DOHH2 (cell line): Measurements from ENCODE around the gene FAM98A.

Experiments used
- EZH2phosphoT487 ChIP-seq: fragments of 200-600 bp; sonication (generic); IDR thresholded peaks from 2 replicates; pipeline ENCODE4 v1.6.1; 2017; ENCODE audit warnings: borderline replicate concordance, mild to moderate bottlenecking, antibody characterized with exemption, low read length, moderate library complexity, mixed read lengths
- TF ChIP-seq, protein P1 (sequence below): fragments of 200-600 bp; sonication (generic); IDR thresholded peaks from one replicate; pipeline ENCODE4 v1.5.1; 2014; ENCODE audit warnings: antibody characterized with exemption, mild to moderate bottlenecking, low read depth, low read length; ENCODE audit not compliant: poor library complexity, severe bottlenecking

DNA sequence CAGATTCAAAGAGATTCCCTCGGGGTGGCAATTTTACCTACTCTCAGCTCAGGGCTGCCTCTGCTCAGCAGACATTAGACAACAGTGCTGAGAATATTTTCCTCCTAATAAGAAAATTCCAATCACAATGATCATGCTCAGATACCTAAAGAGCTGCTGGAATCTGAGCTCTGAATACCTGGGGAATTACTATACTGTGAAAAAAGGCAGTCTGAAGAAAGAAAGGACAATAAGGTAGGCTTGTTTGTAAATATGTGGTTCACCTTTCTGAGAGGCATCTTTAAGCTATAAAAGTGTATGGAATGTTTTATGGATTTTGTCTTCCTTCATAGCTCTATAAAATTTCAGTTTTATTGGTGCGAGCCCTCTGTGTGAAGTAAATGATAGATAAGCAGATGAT is 34.2 kb upstream of the FAM98A start:
- TF ChIP-seq, protein P1, sequence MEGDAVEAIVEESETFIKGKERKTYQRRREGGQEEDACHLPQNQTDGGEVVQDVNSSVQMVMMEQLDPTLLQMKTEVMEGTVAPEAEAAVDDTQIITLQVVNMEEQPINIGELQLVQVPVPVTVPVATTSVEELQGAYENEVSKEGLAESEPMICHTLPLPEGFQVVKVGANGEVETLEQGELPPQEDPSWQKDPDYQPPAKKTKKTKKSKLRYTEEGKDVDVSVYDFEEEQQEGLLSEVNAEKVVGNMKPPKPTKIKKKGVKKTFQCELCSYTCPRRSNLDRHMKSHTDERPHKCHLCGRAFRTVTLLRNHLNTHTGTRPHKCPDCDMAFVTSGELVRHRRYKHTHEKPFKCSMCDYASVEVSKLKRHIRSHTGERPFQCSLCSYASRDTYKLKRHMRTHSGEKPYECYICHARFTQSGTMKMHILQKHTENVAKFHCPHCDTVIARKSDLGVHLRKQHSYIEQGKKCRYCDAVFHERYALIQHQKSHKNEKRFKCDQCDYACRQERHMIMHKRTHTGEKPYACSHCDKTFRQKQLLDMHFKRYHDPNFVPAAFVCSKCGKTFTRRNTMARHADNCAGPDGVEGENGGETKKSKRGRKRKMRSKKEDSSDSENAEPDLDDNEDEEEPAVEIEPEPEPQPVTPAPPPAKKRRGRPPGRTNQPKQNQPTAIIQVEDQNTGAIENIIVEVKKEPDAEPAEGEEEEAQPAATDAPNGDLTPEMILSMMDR: no peak
- no peak for TF ChIP-seq EZH2phosphoT487
